ENCODE measurements around the gene VPS52. TPM values are rescaled to one million over a fixed set of nuclear protein-coding genes. Genes with fewer than 3 reads are reported as not detected.
A peak's percentile ranks its signal among the peaks of the same experiment; 100 is the strongest.

The VPS52 gene
- total and polyA plus RNA-seq, 2 experiments from 2014 or later, result 37.1 to 64.8 TPM

GRCh38 chr6:33312361-33313104 is 40.9 kb upstream of the VPS52 start:
- DNase-seq (ENCODE audit: low read depth in 1 of 2, low spot score in 1 of 2), result peak; percentile 31 to 72
- H3K4me1 ChIP-seq (ENCODE audit: low read depth), result peaks cover 4% of the 10 kb centered on the region
- no peak for TF ChIP-seq CTCF (IDR thresholded peaks at IDR 0.05; ENCODE audit: low read depth, low read length)
- no peak overlapping the region for H3K27ac ChIP-seq
- no peaks in the 10 kb centered on the region for H3K27me3 ChIP-seq
- no peaks in the 10 kb centered on the region for H3K36me3 ChIP-seq
- H3K9me3 ChIP-seq (ENCODE audit: low read depth), result no peaks in the 10 kb centered on the region
- peak overlapping the region; percentile 49 for H3K4me3 ChIP-seq

- Histone ChIP-seq H3K4me3 (no peak overlapping the region), H3K27me3 (no peaks in the 10 kb centered on the region), H3K9me3 (ENCODE audit: low read depth) (no peaks in the 10 kb centered on the region), H3K27ac (no peak overlapping the region), H3K4me1 (ENCODE audit: low read depth) (no peaks in the 10 kb centered on the region), H3K36me3 (no peaks in the 10 kb centered on the region)
- DNase-seq (ENCODE audit: low read depth in 1 of 2, low spot score in 1 of 2), result no peak
- TF ChIP-seq CTCF (IDR thresholded peaks at IDR 0.05; ENCODE audit: low read depth, low read length), result no peak
These were observed 34.7 kb upstream of the VPS52 start for GRCh38 chr6:33306356-33306755.

- no peak for DNase-seq (ENCODE audit: low read depth in 1 of 2, low spot score in 1 of 2)
- no peaks in the 10 kb centered on the region for H3K27me3 ChIP-seq
- H3K4me3 ChIP-seq, result no peak overlapping the region
- no peak overlapping the region for H3K27ac ChIP-seq
- H3K9me3 ChIP-seq (ENCODE audit: low read depth), result no peaks in the 10 kb centered on the region
- no peaks in the 10 kb centered on the region for H3K36me3 ChIP-seq
- no peaks in the 10 kb centered on the region for H3K4me1 ChIP-seq (ENCODE audit: low read depth)
- TF ChIP-seq CTCF (IDR thresholded peaks at IDR 0.05; ENCODE audit: low read depth, low read length), result no peak
These were observed 33.4 kb upstream of the VPS52 start for GRCh38 chr6:33305052-33305451.

GRCh38 chr6:33304216-33304615 is 32.5 kb upstream of the VPS52 start:
- Histone ChIP-seq H3K27me3 (no peaks in the 10 kb centered on the region), H3K4me3 (no peak overlapping the region), H3K27ac (no peak overlapping the region), H3K36me3 (no peaks in the 10 kb centered on the region), H3K4me1 (ENCODE audit: low read depth) (no peaks in the 10 kb centered on the region), H3K9me3 (ENCODE audit: low read depth) (no peaks in the 10 kb centered on the region)
- no peak for DNase-seq (ENCODE audit: low read depth in 1 of 2, low spot score in 1 of 2)
- TF ChIP-seq CTCF (IDR thresholded peaks at IDR 0.05; ENCODE audit: low read depth, low read length), result no peak

- Histone ChIP-seq H3K27me3 (no peaks in the 10 kb centered on the region), H3K36me3 (no peaks in the 10 kb centered on the region), H3K4me3 (no peak overlapping the region), H3K9me3 (ENCODE audit: low read depth) (no peaks in the 10 kb centered on the region), H3K27ac (no peak overlapping the region), H3K4me1 (ENCODE audit: low read depth) (peaks cover 3% of the 10 kb centered on the region)
- no peak for TF ChIP-seq CTCF (IDR thresholded peaks at IDR 0.05; ENCODE audit: low read depth, low read length)
- no peak for DNase-seq (ENCODE audit: low read depth in 1 of 2, low spot score in 1 of 2)
These were observed 30.2 kb upstream of the VPS52 start for GRCh38 chr6:33301877-33302276.
